IMR-90 (cell line): ENCODE results near the gene CASP9.

Experiments used
- BHLHE40 ChIP-seq: fragments of 150-350 bp; IDR thresholded peaks from 2 replicates; pipeline ENCODE4 v1.6.1; 2016; ENCODE audit warnings: mild to moderate bottlenecking, low read depth, low read length
- CEBPB ChIP-seq: IDR thresholded peaks from 2 replicates; pipeline ENCODE4 v1.6.1; 2012; ENCODE audit warnings: low read depth, low read length, improper control_type of control experiment
- CHD1 ChIP-seq: IDR thresholded peaks from 2 replicates; pipeline ENCODE4 v1.6.1; 2012; ENCODE audit warnings: low read depth, low read length, improper control_type of control experiment
- MAFK ChIP-seq: IDR thresholded peaks from 2 replicates; pipeline ENCODE4 v1.6.1; 2012; ENCODE audit warnings: low read depth, low read length, improper control_type of control experiment
- MXI1 ChIP-seq: IDR thresholded peaks from 2 replicates; pipeline ENCODE4 v1.6.1; 2012; ENCODE audit warnings: low read depth, mild to moderate bottlenecking, low read length, moderate library complexity, borderline replicate concordance
- POLR2A ChIP-seq: IDR thresholded peaks from 2 replicates; pipeline ENCODE4 v1.6.1; 2012; ENCODE audit warnings: mild to moderate bottlenecking, low read depth, low read length
- RAD21 ChIP-seq: IDR thresholded peaks from 2 replicates; pipeline ENCODE4 v1.6.1; 2012; ENCODE audit warnings: low read length, improper control_type of control experiment
- RCOR1 ChIP-seq: IDR thresholded peaks from 2 replicates; pipeline ENCODE4 v1.6.1; 2012; ENCODE audit warnings: mild to moderate bottlenecking, low read length, improper control_type of control experiment; ENCODE audit not compliant: insufficient replicate concordance
- RFX5 ChIP-seq: IDR thresholded peaks from 2 replicates; pipeline ENCODE4 v1.8.0; 2012; ENCODE audit warnings: low read depth, mild to moderate bottlenecking, low read length, moderate library complexity
- USF2 ChIP-seq: fragments of 150-350 bp; IDR thresholded peaks from 2 replicates; pipeline ENCODE4 v1.6.1; 2017; ENCODE audit warnings: mild to moderate bottlenecking, antibody characterized with exemption, low read length, low read depth
- TF ChIP-seq, protein P1 (sequence below): conservative IDR thresholded peaks from 2 replicates; pipeline ENCODE4 v1.5.1; 2012; ENCODE audit warnings: mild to moderate bottlenecking, low read depth, low read length, improper control_type of control experiment
- TF ChIP-seq, protein P2 (sequence below): fragments of 150-350 bp; IDR thresholded peaks from 2 replicates; pipeline ENCODE4 v1.6.1; 2016; ENCODE audit warnings: low read depth, mild to moderate bottlenecking, low read length, moderate library complexity, borderline replicate concordance

GRCh38 chr1:15526490-15527339 lies 2.7 kb upstream of the CASP9 start, which contains the start of gene DNAJC16:
- TF ChIP-seq POLR2A, result peak; percentile 79
- TF ChIP-seq CEBPB, result peak; percentile 58
- TF ChIP-seq, protein P1, sequence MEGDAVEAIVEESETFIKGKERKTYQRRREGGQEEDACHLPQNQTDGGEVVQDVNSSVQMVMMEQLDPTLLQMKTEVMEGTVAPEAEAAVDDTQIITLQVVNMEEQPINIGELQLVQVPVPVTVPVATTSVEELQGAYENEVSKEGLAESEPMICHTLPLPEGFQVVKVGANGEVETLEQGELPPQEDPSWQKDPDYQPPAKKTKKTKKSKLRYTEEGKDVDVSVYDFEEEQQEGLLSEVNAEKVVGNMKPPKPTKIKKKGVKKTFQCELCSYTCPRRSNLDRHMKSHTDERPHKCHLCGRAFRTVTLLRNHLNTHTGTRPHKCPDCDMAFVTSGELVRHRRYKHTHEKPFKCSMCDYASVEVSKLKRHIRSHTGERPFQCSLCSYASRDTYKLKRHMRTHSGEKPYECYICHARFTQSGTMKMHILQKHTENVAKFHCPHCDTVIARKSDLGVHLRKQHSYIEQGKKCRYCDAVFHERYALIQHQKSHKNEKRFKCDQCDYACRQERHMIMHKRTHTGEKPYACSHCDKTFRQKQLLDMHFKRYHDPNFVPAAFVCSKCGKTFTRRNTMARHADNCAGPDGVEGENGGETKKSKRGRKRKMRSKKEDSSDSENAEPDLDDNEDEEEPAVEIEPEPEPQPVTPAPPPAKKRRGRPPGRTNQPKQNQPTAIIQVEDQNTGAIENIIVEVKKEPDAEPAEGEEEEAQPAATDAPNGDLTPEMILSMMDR, result peak; percentile 37; the same call in 1 of the 2 replicates
- peak; percentile 53 for TF ChIP-seq RCOR1
- 0 out of 2 replicates have a peak, but pooled peaks have one; percentile 3 for TF ChIP-seq RAD21
- peak; percentile 95 for TF ChIP-seq MXI1
- TF ChIP-seq BHLHE40, result peak; percentile 98
- TF ChIP-seq CHD1, result 0 out of 2 replicates have a peak, but pooled peaks have one; percentile 89
- no peak for TF ChIP-seq MAFK
- TF ChIP-seq, protein P2, sequence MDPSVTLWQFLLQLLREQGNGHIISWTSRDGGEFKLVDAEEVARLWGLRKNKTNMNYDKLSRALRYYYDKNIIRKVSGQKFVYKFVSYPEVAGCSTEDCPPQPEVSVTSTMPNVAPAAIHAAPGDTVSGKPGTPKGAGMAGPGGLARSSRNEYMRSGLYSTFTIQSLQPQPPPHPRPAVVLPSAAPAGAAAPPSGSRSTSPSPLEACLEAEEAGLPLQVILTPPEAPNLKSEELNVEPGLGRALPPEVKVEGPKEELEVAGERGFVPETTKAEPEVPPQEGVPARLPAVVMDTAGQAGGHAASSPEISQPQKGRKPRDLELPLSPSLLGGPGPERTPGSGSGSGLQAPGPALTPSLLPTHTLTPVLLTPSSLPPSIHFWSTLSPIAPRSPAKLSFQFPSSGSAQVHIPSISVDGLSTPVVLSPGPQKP, result no peak
- peak; percentile 99 for TF ChIP-seq USF2
- no peak for TF ChIP-seq RFX5
